HG03175 (cell line): Measurements from ENCODE around the gene INPP5A.
"Not testable (repeated sequence)": the region's sequence is repeated elsewhere in the genome, so short reads cannot be mapped to it uniquely, and the experiment has no call there.

Source experiments
- ATAC-seq: cut with Tn5 transposase; IDR thresholded peaks from one replicate; pipeline ENCODE4 v1.9.1; 2021; ENCODE audit warnings: mild to moderate bottlenecking, moderate library complexity; ENCODE audit not compliant: unreplicated experiment

INPP5A gene

GRCh38 chr10:132503581-132504421, 33.8 kb upstream of the INPP5A start:
- no peak for ATAC-seq

GRCh38 chr10:132504501-132505272, 32.9 kb upstream of the INPP5A start:
- ATAC-seq, result no peak

GRCh38 chr10:132505546-132505945, 32.0 kb upstream of the INPP5A start:
- ATAC-seq, result not testable (repeated sequence)

GRCh38 chr10:132506711-132507408, 30.7 kb upstream of the INPP5A start:
- ATAC-seq, result no peak

GRCh38 chr10:132507409-132507955, 30.1 kb upstream of the INPP5A start:
- ATAC-seq, result no peak

- ATAC-seq, result no peak
These were observed 29.6 kb upstream of the INPP5A start for GRCh38 chr10:132507956-132508490.

GRCh38 chr10:132508581-132509443, 28.8 kb upstream of the INPP5A start:
- ATAC-seq, result no peak

- ATAC-seq, result no peak
These were observed 27.9 kb upstream of the INPP5A start for GRCh38 chr10:132509506-132510173.

GRCh38 chr10:132510174-132510611, 27.4 kb upstream of the INPP5A start:
- no peak for ATAC-seq

GRCh38 chr10:132511121-132512051, 26.2 kb upstream of the INPP5A start:
- ATAC-seq, result no peak

GRCh38 chr10:132512052-132512442, 25.5 kb upstream of the INPP5A start:
- ATAC-seq, result no peak

GRCh38 chr10:132512693-132513345, 24.8 kb upstream of the INPP5A start:
- ATAC-seq, result no peak

- no peak for ATAC-seq
These were observed 22.6 kb upstream of the INPP5A start for GRCh38 chr10:132514821-132515520.

- ATAC-seq, result no peak
These were observed 21.5 kb upstream of the INPP5A start for GRCh38 chr10:132515811-132516726.

GRCh38 chr10:132516771-132517725, 20.5 kb upstream of the INPP5A start:
- ATAC-seq, result no peak
